Naive thymus-derived CD4-positive, alpha-beta T cell (primary cell): Measurements from ENCODE around the gene BCAS3. TPM values are rescaled to one million over a fixed set of nuclear protein-coding genes. Genes with fewer than 3 reads are reported as not detected.

Experiments
- ATAC-seq: fragments of 150-1000 bp; cut with Tn5 transposase; 2 replicates; pipeline ENCODE4 v1.10.0; 2021; ENCODE audit warnings: mild to moderate bottlenecking, moderate library complexity
- CTCF ChIA-PET: fragments of 350-600 bp; sonication (Branson Sonifier 250); formaldehyde crosslinking; loops from one replicate; lab custom pipeline; 2021; ENCODE audit warnings: antibody characterized with exemption; lab: Charles Lee
- POLR2A ChIA-PET: fragments of 350-600 bp; sonication (Branson Sonifier 250); formaldehyde crosslinking; loops from one replicate; lab custom pipeline; 2021; ENCODE audit warnings: antibody characterized with exemption, inconsistent platforms; lab: Charles Lee
- DNase-seq, 9 donors: peaks; one replicate each; pipeline versions ENCODE4 v3.0.0 to v3.0.0-alpha.2; 2020 to 2022; ENCODE audit warnings: mixed read lengths in 1 of 9
- H3K27ac ChIP-seq: one replicate; pipeline ENCODE4 v1.7.0; 2013; ENCODE audit warnings: mild to moderate bottlenecking, low read depth, low read length, moderate library complexity
- H3K27me3 ChIP-seq, 2 donors: one replicate each; pipeline ENCODE4 v1.7.0; 2013; ENCODE audit warnings: low read length in 2 of 2, mild to moderate bottlenecking in 2 of 2, moderate library complexity in 2 of 2; ENCODE audit not compliant: control insufficient read depth in 2 of 2, insufficient read depth in 2 of 2
- H3K36me3 ChIP-seq, 3 experiments: 1 replicate in 2 of 3; 2 replicates in 1 of 3; pipeline ENCODE4 v1.7.0; 2013; ENCODE audit warnings: low read length in 3 of 3, mild to moderate bottlenecking in 3 of 3, moderate library complexity in 1 of 3; ENCODE audit not compliant: insufficient read depth in 3 of 3, control insufficient read depth in 2 of 3
- H3K4me1 ChIP-seq, 2 donors: one replicate each; pipeline ENCODE4 v1.7.0; 2013; ENCODE audit warnings: low read length in 2 of 2, mild to moderate bottlenecking in 2 of 2, moderate library complexity in 1 of 2; ENCODE audit not compliant: control insufficient read depth in 2 of 2, insufficient read depth in 2 of 2
- H3K4me3 ChIP-seq: 2 replicates; pipeline ENCODE4 v1.7.0; 2013; ENCODE audit warnings: mild to moderate bottlenecking, low read length
- H3K9me3 ChIP-seq, 3 experiments: 1 replicate in 2 of 3; 2 replicates in 1 of 3; pipeline ENCODE4 v1.7.0; 2013; ENCODE audit warnings: low read length in 3 of 3; ENCODE audit not compliant: control insufficient read depth in 2 of 3
- H3K27ac Mint-ChIP-seq, 9 donors: one replicate each; pipeline ENCODE4 v1.8.0; 2020 to 2022; ENCODE audit warnings: mixed read lengths in 9 of 9, mild to moderate bottlenecking in 8 of 9, moderate library complexity in 5 of 9, inconsistent platforms in 2 of 9
- H3K27me3 Mint-ChIP-seq, 5 donors: one replicate each; pipeline ENCODE4 v1.8.0; 2021 to 2022; ENCODE audit warnings: mixed read lengths in 5 of 5, mild to moderate bottlenecking in 1 of 5
- H3K36me3 Mint-ChIP-seq, 5 donors: one replicate each; pipeline ENCODE4 v1.8.0; 2020 to 2022; ENCODE audit warnings: mixed read lengths in 5 of 5, mild to moderate bottlenecking in 3 of 5, inconsistent platforms in 1 of 5
- H3K4me1 Mint-ChIP-seq, 7 donors: one replicate each; pipeline ENCODE4 v1.8.0; 2020 to 2022; ENCODE audit warnings: mixed read lengths in 7 of 7, mild to moderate bottlenecking in 3 of 7, inconsistent platforms in 1 of 7
- H3K4me3 Mint-ChIP-seq, 10 donors: one replicate each; pipeline ENCODE4 v1.8.0; 2020 to 2022; ENCODE audit warnings: mild to moderate bottlenecking in 10 of 10, mixed read lengths in 10 of 10, moderate library complexity in 6 of 10, inconsistent platforms in 2 of 10
- H3K9me3 Mint-ChIP-seq, 11 donors: one replicate each; pipeline ENCODE4 v1.8.0; 2020 to 2022; ENCODE audit warnings: mixed read lengths in 11 of 11, mild to moderate bottlenecking in 4 of 11, inconsistent platforms in 1 of 11, moderate library complexity in 1 of 11
- intact Hi-C, 2 donors: fragments of 100-400 bp; cut with micrococcal nuclease; formaldehyde crosslinking; loops; one replicate each; pipeline ENCODE4 v1.15.1; 2023
- polyA plus RNA-seq, 2 donors: library from polyadenylated mRNA; unstranded; fragments of 300-500 nt; fragmentation: Illumina TruSeq; gene quantifications; one replicate each; pipeline ENCODE4 v1.2.3, GENCODE V29; 2021
- total RNA-seq, 6 experiments: library from RNA in 5 of 6; stranded (reverse) in 5 of 6; gene quantifications; 1 replicate in 5 of 6; 2 replicates in 1 of 6; pipeline ENCODE4 v1.2.3 and lab custom pipeline; 2021 to 2026

BCAS3 gene
- total and polyA plus RNA-seq, 7 experiments from 2014 or later: 18.4 to 57.8 (median 37.5) TPM

DNA sequence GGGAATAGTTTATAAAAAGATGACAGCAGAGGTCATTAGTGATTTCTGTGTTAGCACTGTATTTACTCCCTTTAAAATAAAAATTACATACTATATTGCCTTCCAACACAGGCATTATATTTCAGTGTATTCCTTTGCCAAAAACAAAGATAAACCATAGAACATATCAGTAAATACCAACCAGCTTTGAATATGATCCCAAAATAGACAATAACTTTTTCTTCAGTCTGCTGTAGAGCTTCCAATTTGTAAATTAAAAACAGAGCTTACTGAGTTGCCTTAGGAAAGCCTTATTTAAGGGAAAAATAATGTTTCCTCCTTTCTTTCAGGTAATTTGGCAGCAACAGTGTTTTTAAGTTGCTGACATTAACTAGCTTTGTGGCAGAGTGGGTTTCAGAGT, 369.9 kb downstream of the BCAS3 start:
- Mint-ChIP-seq H3K27ac (peak overlapping the region in 1 of 9 donors; percentile 13), H3K4me1 (peaks cover 0 to 8% (median 0%) of the 10 kb centered on the region in 7 donors), H3K27me3 (peaks cover 0 to 6% (median 0%) of the 10 kb centered on the region in 5 donors), H3K4me3 (no peak overlapping the region), H3K9me3 (no peaks in the 10 kb centered on the region), H3K36me3 (peaks cover 0 to 3% (median 0%) of the 10 kb centered on the region in 5 donors)
- no peaks in the 10 kb centered on the region for H3K9me3 ChIP-seq
- ChIA-PET CTCF (no interaction called here), POLR2A (no interaction called here)
- no peak for ATAC-seq
- no peaks in the 10 kb centered on the region for H3K4me1 ChIP-seq
- intact Hi-C loops: no loop called here
- no peak overlapping the region for H3K27ac ChIP-seq
- H3K4me3 ChIP-seq: no peak overlapping the region
- DNase-seq: no peak
- no peaks in the 10 kb centered on the region for H3K27me3 ChIP-seq
- H3K36me3 ChIP-seq: no peaks in the 10 kb centered on the region

DNA sequence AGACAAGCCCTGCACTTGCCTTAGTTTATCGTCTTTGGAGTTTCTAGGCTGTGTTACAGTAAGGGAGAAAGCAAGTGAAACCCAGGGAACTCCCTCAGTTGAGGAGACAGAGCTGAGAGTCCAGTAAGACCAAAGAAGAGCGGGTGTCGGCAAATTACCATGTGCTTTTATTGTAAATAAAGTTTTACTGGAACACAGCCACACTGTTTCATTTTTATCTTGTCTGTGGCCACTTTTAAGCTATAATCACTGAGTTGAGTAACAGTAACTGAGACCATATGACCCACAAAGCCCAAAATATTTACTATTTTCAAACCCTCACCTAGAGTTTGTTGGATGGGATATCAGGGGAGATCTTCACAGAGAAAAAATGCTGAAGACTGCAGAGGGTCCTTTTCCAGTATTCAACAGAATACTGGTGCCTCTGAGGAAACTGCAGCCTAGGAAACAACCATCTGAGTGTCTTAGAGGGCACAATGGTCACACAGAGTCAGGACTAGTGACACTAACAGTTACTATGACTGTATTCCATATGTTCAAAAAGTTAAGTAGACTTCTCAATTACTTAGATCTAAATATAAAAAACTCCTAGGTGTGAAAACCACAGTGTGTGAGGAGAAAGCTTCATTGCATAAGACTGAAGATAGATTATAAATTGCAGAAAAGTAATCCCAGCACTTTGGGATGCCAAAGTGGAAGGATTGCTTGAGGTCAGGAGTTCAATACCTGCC, 370.9 kb downstream of the BCAS3 start:
- ATAC-seq (no peak), DNase-seq (no peak)
- Mint-ChIP-seq H3K27me3 (peaks cover 0 to 6% (median 0%) of the 10 kb centered on the region in 5 donors), H3K4me3 (no peak overlapping the region), H3K4me1 (peaks cover 0 to 8% (median 0%) of the 10 kb centered on the region in 7 donors), H3K9me3 (no peaks in the 10 kb centered on the region), H3K36me3 (peaks cover 0 to 6% (median 0%) of the 10 kb centered on the region in 5 donors), H3K27ac (peak overlapping the region in 1 of 9 donors; percentile 13)
- no peaks in the 10 kb centered on the region for H3K9me3 ChIP-seq
- intact Hi-C loops: no loop called here
- H3K4me1 ChIP-seq: no peaks in the 10 kb centered on the region
- no peak overlapping the region for H3K27ac ChIP-seq
- CTCF ChIA-PET: no interaction called here
- H3K27me3 ChIP-seq: no peaks in the 10 kb centered on the region
- no peak overlapping the region for H3K4me3 ChIP-seq
- POLR2A ChIA-PET: no interaction called here
- no peaks in the 10 kb centered on the region for H3K36me3 ChIP-seq

DNA sequence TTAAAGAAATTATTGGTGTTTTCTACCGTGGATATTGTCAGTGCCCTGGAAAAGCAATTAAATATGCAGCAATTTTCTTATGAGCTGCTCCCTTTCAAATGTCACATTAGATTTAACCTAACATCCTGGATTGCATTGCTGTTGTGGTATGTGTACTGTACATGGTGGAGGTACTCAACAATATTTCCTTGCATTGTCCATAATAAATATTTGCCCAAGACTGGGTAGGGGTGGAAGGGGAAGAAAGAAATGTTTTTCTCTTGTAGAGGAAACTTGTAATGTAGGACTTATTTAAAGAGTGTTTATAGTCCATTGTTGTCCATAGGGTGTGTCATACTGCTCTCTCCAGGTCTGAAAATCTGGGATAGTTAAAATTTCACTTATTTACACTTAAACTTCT, 375.8 kb downstream of the BCAS3 start:
- intact Hi-C loops: no loop called here

DNA sequence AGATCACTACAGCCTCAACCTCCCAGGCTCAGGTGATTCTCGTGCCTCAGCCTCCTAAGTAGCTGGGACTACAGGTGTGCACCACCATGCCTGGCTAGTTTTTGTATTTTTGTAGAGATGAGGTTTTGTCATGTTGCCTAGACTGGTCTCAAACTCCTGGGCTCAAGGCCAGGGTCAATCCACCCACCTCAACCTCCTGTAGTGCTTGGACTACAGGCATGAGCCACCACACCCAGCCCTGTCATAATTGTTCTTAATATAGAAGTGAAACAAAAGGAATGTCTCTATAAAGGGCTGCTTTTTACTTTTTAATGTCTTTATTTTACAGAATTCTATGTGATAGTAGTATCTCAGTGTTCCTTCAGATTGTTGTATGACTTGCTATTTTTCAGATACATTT, 376.8 kb downstream of the BCAS3 start:
- POLR2A ChIA-PET: no interaction called here
- Mint-ChIP-seq H3K27me3 (peaks cover 0 to 6% (median 0%) of the 10 kb centered on the region in 5 donors), H3K9me3 (no peaks in the 10 kb centered on the region), H3K36me3 (peaks cover 0 to 19% (median 0%) of the 10 kb centered on the region in 5 donors), H3K4me3 (no peak overlapping the region), H3K4me1 (peaks cover 4 to 14% (median 9%) of the 10 kb centered on the region in 7 donors), H3K27ac (no peak overlapping the region)
- Histone ChIP-seq H3K27ac (no peak overlapping the region), H3K4me1 (no peaks in the 10 kb centered on the region), H3K4me3 (no peak overlapping the region), H3K27me3 (no peaks in the 10 kb centered on the region), H3K9me3 (no peaks in the 10 kb centered on the region), H3K36me3 (no peaks in the 10 kb centered on the region)
- no peak for ATAC-seq
- intact Hi-C loops: no loop called here
- CTCF ChIA-PET: no interaction called here
- DNase-seq: no peak

More for the DNA sequence above, 375.8 kb downstream of the BCAS3 start:
- Histone ChIP-seq H3K36me3 (no peaks in the 10 kb centered on the region), H3K4me1 (no peaks in the 10 kb centered on the region), H3K27ac (no peak overlapping the region), H3K27me3 (no peaks in the 10 kb centered on the region), H3K9me3 (no peaks in the 10 kb centered on the region), H3K4me3 (no peak overlapping the region)
- ATAC-seq (no peak), DNase-seq (no peak)
- Mint-ChIP-seq H3K4me1 (peaks cover 3 to 17% (median 10%) of the 10 kb centered on the region in 7 donors), H3K27ac (no peak overlapping the region), H3K4me3 (no peak overlapping the region), H3K36me3 (peaks cover 0 to 19% (median 0%) of the 10 kb centered on the region in 5 donors), H3K27me3 (peaks cover 0 to 6% (median 0%) of the 10 kb centered on the region in 5 donors), H3K9me3 (no peaks in the 10 kb centered on the region)
- ChIA-PET POLR2A (no interaction called here), CTCF (no interaction called here)

- Histone ChIP-seq H3K27ac (no peak overlapping the region), H3K9me3 (no peaks in the 10 kb centered on the region), H3K4me3 (no peak overlapping the region), H3K27me3 (no peaks in the 10 kb centered on the region), H3K36me3 (no peaks in the 10 kb centered on the region), H3K4me1 (no peaks in the 10 kb centered on the region)
- CTCF ChIA-PET: no interaction called here
- ATAC-seq (no peak), DNase-seq (no peak)
- H3K4me1 Mint-ChIP-seq: peaks cover 5 to 14% (median 9%) of the 10 kb centered on the region in 7 donors
- peaks cover 0 to 1% (median 0%) of the 10 kb centered on the region in 5 donors for H3K27me3 Mint-ChIP-seq
- no peak overlapping the region for H3K27ac Mint-ChIP-seq
- POLR2A ChIA-PET: no interaction called here
- H3K9me3 Mint-ChIP-seq: no peaks in the 10 kb centered on the region
- peaks cover 0 to 32% (median 3%) of the 10 kb centered on the region in 5 donors for H3K36me3 Mint-ChIP-seq
- intact Hi-C loops: no loop called here
- H3K4me3 Mint-ChIP-seq: peak overlapping the region in 1 of 10 donors; percentile 5
Observed at GRCh38 chr17:61057257-61057656, 379.6 kb downstream of the BCAS3 start.

DNA sequence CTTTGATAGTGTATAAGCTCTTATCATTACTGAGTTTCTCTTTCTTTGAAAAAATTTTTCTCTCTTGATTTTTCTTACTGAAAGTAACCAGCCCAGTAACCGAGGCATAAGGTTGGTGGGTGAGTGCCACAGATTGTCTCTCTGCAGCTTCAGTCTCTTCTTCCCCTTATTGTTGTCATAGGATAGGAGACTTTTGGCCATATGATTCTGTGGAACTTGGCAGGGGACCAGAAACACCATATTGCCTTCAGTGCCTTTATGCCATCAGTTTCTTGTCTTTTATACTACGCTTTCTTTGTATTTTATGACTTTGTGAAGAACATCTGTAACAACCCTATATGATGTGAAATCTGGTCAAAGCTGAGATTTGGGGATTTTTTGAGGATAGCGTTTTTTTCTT, 380.4 kb downstream of the BCAS3 start:
- Histone ChIP-seq H3K4me1 (no peaks in the 10 kb centered on the region), H3K36me3 (no peaks in the 10 kb centered on the region), H3K4me3 (no peak overlapping the region), H3K27me3 (no peaks in the 10 kb centered on the region), H3K27ac (no peak overlapping the region), H3K9me3 (no peaks in the 10 kb centered on the region)
- Mint-ChIP-seq H3K9me3 (no peaks in the 10 kb centered on the region), H3K27me3 (no peaks in the 10 kb centered on the region), H3K27ac (no peak overlapping the region), H3K36me3 (peaks cover 0 to 38% (median 7%) of the 10 kb centered on the region in 5 donors), H3K4me1 (peaks cover 5 to 14% (median 9%) of the 10 kb centered on the region in 7 donors), H3K4me3 (no peak overlapping the region)
- DNase-seq (no peak), ATAC-seq (no peak)
- intact Hi-C loops: no loop called here
- ChIA-PET CTCF (no interaction called here), POLR2A (no interaction called here)

DNA sequence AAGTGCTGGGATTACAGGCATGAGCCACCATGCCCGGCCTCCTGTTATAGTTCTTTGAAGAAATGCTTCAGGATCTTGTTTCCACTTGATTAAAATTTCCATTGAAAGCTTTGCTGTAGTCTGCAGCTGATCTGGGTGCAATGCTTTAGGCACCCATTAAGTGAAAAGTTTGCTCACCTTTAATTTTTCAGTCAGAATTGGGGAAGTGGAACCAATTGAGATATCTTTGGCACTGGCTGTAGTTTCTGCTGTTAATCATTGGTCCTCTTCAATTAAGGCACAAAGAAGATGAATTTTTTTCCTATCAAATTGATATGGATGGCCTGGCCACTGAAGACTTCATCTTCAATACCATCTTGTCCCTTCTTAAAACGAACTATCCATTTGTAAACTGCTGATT, 385.9 kb downstream of the BCAS3 start:
- Histone ChIP-seq H3K27ac (no peak overlapping the region), H3K36me3 (no peaks in the 10 kb centered on the region), H3K27me3 (no peaks in the 10 kb centered on the region), H3K9me3 (no peaks in the 10 kb centered on the region), H3K4me3 (no peak overlapping the region), H3K4me1 (no peaks in the 10 kb centered on the region)
- intact Hi-C loops: no loop called here
- no peak overlapping the region for H3K4me3 Mint-ChIP-seq
- ChIA-PET CTCF (no interaction called here), POLR2A (no interaction called here)
- peaks cover 3 to 27% (median 7%) of the 10 kb centered on the region in 5 donors for H3K36me3 Mint-ChIP-seq
- peaks cover 0 to 2% (median 0%) of the 10 kb centered on the region in 11 donors for H3K9me3 Mint-ChIP-seq
- peaks cover 0 to 12% (median 4%) of the 10 kb centered on the region in 7 donors for H3K4me1 Mint-ChIP-seq
- ATAC-seq: no peak
- no peak overlapping the region for H3K27ac Mint-ChIP-seq
- H3K27me3 Mint-ChIP-seq: no peaks in the 10 kb centered on the region
- DNase-seq: no peak
